OCI-LY7 (cell line): Measurements from ENCODE around the gene ACER3. TPM values are rescaled to one million over a fixed set of nuclear protein-coding genes. Genes with fewer than 3 reads are reported as not detected.

Source experiments
- BruUV-seq: library from RNA; stranded (reverse); fragments of 400-500 nt; replicated peaks from 2 replicates; lab custom pipeline; 2021; lab: Mats Ljungman, UMichigan
- CTCF ChIA-PET: fragments of 300-600 bp; sonication (Branson Sonifier 250); formaldehyde crosslinking; loops from one replicate; lab custom pipeline; 2022; ENCODE audit warnings: antibody characterized with exemption; ENCODE audit not compliant: unreplicated experiment; lab: Charles Lee
- POLR2A ChIA-PET: fragments of 300-600 bp; sonication (Branson Sonifier 250); formaldehyde crosslinking; loops from one replicate; lab custom pipeline; 2022; ENCODE audit warnings: antibody characterized with exemption; lab: Charles Lee
- DNase-seq: peaks from one replicate; pipeline ENCODE4 v3.0.0-alpha.2; 2015; ENCODE audit warnings: low spot score
- H2AFZ ChIP-seq: fragments of 200-600 bp; sonication (generic), shearing (Covaris generic); 2 replicates; pipeline ENCODE4 v1.6.1; 2014; ENCODE audit warnings: mild to moderate bottlenecking, antibody characterized with exemption, low read length, moderate library complexity
- H3K27ac ChIP-seq: fragments of 200-600 bp; sonication (generic); 2 replicates; pipeline ENCODE4 v1.5.1; 2014; ENCODE audit warnings: mixed run types, low read depth, mild to moderate bottlenecking, moderate library complexity, low read length, inconsistent platforms; ENCODE audit not compliant: poor library complexity, severe bottlenecking
- H3K36me3 ChIP-seq: fragments of 200-600 bp; sonication (generic); 2 replicates; pipeline ENCODE4 v1.6.1; 2014; ENCODE audit warnings: mild to moderate bottlenecking, antibody characterized with exemption, low read length, moderate library complexity, mixed read lengths; ENCODE audit not compliant: insufficient read depth
- H3K4me1 ChIP-seq: fragments of 200-600 bp; sonication (generic); 2 replicates; pipeline ENCODE4 v1.5.1; 2014; ENCODE audit warnings: mild to moderate bottlenecking, low read length; ENCODE audit not compliant: insufficient read depth, poor library complexity, severe bottlenecking
- H3K4me2 ChIP-seq: fragments of 200-600 bp; sonication (generic); 2 replicates; pipeline ENCODE4 v1.6.1; 2014; ENCODE audit warnings: mild to moderate bottlenecking, low read length
- H3K4me3 ChIP-seq: fragments of 200-600 bp; sonication (generic); 2 replicates; pipeline ENCODE4 v1.5.1; 2014; ENCODE audit warnings: mild to moderate bottlenecking, low read depth, low read length; ENCODE audit not compliant: poor library complexity, severe bottlenecking
- H3K79me2 ChIP-seq: fragments of 200-600 bp; sonication (generic); 2 replicates; pipeline ENCODE4 v1.6.1; 2016; ENCODE audit warnings: low read depth, mild to moderate bottlenecking, low read length, moderate library complexity, mixed read lengths; ENCODE audit not compliant: insufficient read depth
- H3K9me2 ChIP-seq: fragments of 200-600 bp; sonication (generic); 2 replicates; pipeline ENCODE4 v1.6.1; 2016; ENCODE audit warnings: mild to moderate bottlenecking, low read length, mixed read lengths; ENCODE audit not compliant: insufficient read depth
- H3K9me3 ChIP-seq: fragments of 200-600 bp; sonication (generic); 2 replicates; pipeline ENCODE4 v1.6.1; 2014; ENCODE audit warnings: mild to moderate bottlenecking, mixed run types, low read length, mixed read lengths
- H4K20me1 ChIP-seq: fragments of 200-600 bp; sonication (generic); 2 replicates; pipeline ENCODE4 v1.6.1; 2014; ENCODE audit warnings: mild to moderate bottlenecking, antibody characterized with exemption, low read length, moderate library complexity, mixed read lengths; ENCODE audit not compliant: insufficient read depth
- EZH2phosphoT487 ChIP-seq: fragments of 200-600 bp; sonication (generic); IDR thresholded peaks from 2 replicates; pipeline ENCODE4 v1.6.1; 2018; ENCODE audit warnings: low read depth, borderline replicate concordance, mild to moderate bottlenecking, mixed run types, antibody characterized with exemption, low read length, moderate library complexity, mixed read lengths
- intact Hi-C: fragments of 100-400 bp; cut with micrococcal nuclease; formaldehyde crosslinking; loops from one replicate; pipeline ENCODE4 v1.10.0; 2022; ENCODE audit not compliant: unreplicated experiment
- total RNA-seq, 2 experiments: library from RNA; depleted of rRNA in 1 of 2; stranded (reverse); fragments of >200 nt in 1 of 2; shearing (Covaris generic) in 1 of 2; gene quantifications; 2 replicates each; pipeline ENCODE4 v1.2.3, GENCODE V29; 2014 to 2022
- TF ChIP-seq, protein P1 (sequence below): fragments of 200-600 bp; sonication (generic); conservative IDR thresholded peaks from 2 replicates; pipeline ENCODE4 v1.5.1; 2014; ENCODE audit warnings: mild to moderate bottlenecking, antibody characterized with exemption, low read length, moderate library complexity, mixed read lengths

The ACER3 gene
- total RNA-seq, 2 experiments from 2014 or later, result 3.0 to 12.2 TPM

DNA sequence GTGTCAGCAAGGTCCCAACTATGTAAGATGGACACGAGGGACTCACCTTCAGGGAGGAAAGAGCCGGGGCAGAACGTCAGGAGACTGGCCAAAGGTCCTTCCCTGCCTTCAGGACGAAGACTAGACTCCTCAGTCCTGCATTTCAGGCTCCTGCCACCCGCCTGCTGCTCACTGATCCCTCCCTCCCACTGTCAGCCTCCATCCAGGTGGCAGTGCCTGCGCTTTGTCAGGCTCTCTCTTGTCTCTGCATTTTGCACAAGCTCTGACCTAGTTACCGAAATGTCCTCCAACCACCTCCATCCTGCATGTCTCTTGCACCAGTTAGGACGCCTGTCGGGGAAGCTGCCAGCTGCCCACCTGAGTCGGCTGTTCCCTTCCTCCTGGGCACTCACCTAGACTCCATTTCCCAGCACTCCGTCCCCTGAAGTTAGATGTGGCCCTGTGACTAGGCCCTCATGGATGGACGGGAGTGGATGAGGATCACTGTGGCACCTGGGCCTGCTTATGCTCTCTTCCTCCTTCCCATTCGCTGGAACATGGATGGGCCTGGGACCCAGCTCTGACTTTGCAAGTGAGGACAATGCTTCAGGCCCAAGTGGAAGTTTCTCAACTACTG is 181.5 kb downstream of the ACER3 start:
- CTCF ChIA-PET, result no interaction called here
- intact Hi-C loops, result no loop called here

DNA sequence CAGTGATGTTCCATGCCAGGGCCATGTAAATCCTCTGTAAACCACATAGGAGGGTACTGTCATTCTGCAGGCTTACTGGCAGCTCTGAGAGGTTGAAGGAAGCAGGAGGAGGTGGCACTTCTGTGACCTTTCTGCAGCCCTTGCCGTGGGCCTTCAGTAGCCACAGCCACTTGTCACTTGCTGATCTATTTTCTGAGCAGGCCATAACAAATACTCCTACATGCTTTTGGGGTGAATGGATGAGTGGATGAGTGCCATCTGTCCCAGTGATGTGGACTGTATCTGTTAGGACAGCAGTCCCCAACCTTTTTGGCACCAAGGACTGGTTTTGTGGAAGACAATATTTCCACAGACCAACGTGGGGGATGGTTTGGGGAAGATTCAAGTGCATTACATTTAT is 183.6 kb downstream of the ACER3 start:
- intact Hi-C loops, result no loop called here
- H4K20me1 ChIP-seq, result no peaks in the 10 kb centered on the region
- BruUV-seq, result no TSS peak
- no peaks in the 10 kb centered on the region for H3K9me2 ChIP-seq
- ChIA-PET CTCF (no interaction called here), POLR2A (no interaction called here)
- no peak overlapping the region for H3K27ac ChIP-seq
- H3K79me2 ChIP-seq, result no peaks in the 10 kb centered on the region
- H2AFZ ChIP-seq, result no peak overlapping the region
- peaks cover 6% of the 10 kb centered on the region for H3K4me1 ChIP-seq
- TF ChIP-seq, protein P1, sequence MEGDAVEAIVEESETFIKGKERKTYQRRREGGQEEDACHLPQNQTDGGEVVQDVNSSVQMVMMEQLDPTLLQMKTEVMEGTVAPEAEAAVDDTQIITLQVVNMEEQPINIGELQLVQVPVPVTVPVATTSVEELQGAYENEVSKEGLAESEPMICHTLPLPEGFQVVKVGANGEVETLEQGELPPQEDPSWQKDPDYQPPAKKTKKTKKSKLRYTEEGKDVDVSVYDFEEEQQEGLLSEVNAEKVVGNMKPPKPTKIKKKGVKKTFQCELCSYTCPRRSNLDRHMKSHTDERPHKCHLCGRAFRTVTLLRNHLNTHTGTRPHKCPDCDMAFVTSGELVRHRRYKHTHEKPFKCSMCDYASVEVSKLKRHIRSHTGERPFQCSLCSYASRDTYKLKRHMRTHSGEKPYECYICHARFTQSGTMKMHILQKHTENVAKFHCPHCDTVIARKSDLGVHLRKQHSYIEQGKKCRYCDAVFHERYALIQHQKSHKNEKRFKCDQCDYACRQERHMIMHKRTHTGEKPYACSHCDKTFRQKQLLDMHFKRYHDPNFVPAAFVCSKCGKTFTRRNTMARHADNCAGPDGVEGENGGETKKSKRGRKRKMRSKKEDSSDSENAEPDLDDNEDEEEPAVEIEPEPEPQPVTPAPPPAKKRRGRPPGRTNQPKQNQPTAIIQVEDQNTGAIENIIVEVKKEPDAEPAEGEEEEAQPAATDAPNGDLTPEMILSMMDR, result no peak
- no peak for TF ChIP-seq EZH2phosphoT487
- no peak overlapping the region for H3K4me2 ChIP-seq
- DNase-seq, result no peak
- H3K36me3 ChIP-seq, result no peaks in the 10 kb centered on the region
- no peak overlapping the region for H3K4me3 ChIP-seq
- no peaks in the 10 kb centered on the region for H3K9me3 ChIP-seq

More for the DNA sequence above, 181.5 kb downstream of the ACER3 start:
- no peaks in the 10 kb centered on the region for H3K36me3 ChIP-seq
- no peaks in the 10 kb centered on the region for H3K9me3 ChIP-seq
- no peak overlapping the region for H3K27ac ChIP-seq
- no TSS peak for BruUV-seq
- no peak overlapping the region for H3K4me3 ChIP-seq
- TF ChIP-seq, protein P1, result no peak
- no peak for TF ChIP-seq EZH2phosphoT487
- H3K79me2 ChIP-seq, result no peaks in the 10 kb centered on the region
- no peak for DNase-seq
- H2AFZ ChIP-seq, result no peak overlapping the region
- H3K9me2 ChIP-seq, result no peaks in the 10 kb centered on the region
- peaks cover 3% of the 10 kb centered on the region for H3K4me1 ChIP-seq
- H3K4me2 ChIP-seq, result no peak overlapping the region
- POLR2A ChIA-PET, result no interaction called here
- H4K20me1 ChIP-seq, result no peaks in the 10 kb centered on the region

DNA sequence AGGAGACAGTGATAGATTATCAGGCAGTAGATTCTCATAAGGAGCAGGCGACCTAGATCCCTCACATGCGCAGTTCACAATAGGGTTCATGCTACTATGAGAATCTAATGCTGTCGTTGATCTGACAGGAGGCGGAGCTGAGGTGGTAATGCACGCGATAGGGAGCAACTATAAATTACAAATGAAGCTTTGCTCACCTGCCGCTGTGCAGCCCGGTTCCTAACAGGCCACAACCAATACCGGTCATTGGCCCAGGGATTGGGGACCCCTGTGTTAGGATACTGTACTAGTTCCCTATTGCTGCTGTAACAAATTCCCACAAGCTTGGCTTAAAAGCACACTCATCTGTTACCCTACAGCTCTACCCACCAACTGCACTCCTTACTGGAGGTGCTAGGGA is 184.2 kb downstream of the ACER3 start:
- ChIA-PET POLR2A (no interaction called here), CTCF (no interaction called here)
- Histone ChIP-seq H3K4me3 (no peak overlapping the region), H3K4me1 (peaks cover 6% of the 10 kb centered on the region), H4K20me1 (no peaks in the 10 kb centered on the region), H2AFZ (no peak overlapping the region), H3K27ac (no peak overlapping the region), H3K36me3 (no peaks in the 10 kb centered on the region), H3K79me2 (no peaks in the 10 kb centered on the region), H3K9me3 (no peaks in the 10 kb centered on the region), H3K9me2 (no peaks in the 10 kb centered on the region), H3K4me2 (no peak overlapping the region)
- intact Hi-C loops, result no loop called here
- BruUV-seq, result no TSS peak
- no peak for TF ChIP-seq EZH2phosphoT487
- TF ChIP-seq, protein P1, result no peak
- no peak for DNase-seq
